Measurements from ENCODE around the gene ALPP.
"Not testable (repeated sequence)": the region's sequence is repeated elsewhere in the genome, so short reads cannot be mapped to it uniquely, and the experiment has no call there.

The ALPP gene

GRCh38 chr2:232422051-232422450, 43.5 kb downstream of the ALPP start:
- DNase-seq (ENCODE audit: low spot score) = no peak

GRCh38 chr2:232422996-232423395, 44.4 kb downstream of the ALPP start:
- not testable (repeated sequence) for DNase-seq (ENCODE audit: low spot score)

GRCh38 chr2:232423407-232423806, 44.9 kb downstream of the ALPP start:
- DNase-seq (ENCODE audit: low spot score) = not testable (repeated sequence)

- DNase-seq (ENCODE audit: low spot score) = no peak
Observed at GRCh38 chr2:232431705-232432590, 53.4 kb downstream of the ALPP start.
